Measurements from ENCODE around the gene LHFPL4. TPM values are rescaled to one million over a fixed set of nuclear protein-coding genes. Genes with fewer than 3 reads are reported as not detected.

The LHFPL4 gene
- total RNA-seq, 3 donors from 2014 or later = not detected

DNA sequence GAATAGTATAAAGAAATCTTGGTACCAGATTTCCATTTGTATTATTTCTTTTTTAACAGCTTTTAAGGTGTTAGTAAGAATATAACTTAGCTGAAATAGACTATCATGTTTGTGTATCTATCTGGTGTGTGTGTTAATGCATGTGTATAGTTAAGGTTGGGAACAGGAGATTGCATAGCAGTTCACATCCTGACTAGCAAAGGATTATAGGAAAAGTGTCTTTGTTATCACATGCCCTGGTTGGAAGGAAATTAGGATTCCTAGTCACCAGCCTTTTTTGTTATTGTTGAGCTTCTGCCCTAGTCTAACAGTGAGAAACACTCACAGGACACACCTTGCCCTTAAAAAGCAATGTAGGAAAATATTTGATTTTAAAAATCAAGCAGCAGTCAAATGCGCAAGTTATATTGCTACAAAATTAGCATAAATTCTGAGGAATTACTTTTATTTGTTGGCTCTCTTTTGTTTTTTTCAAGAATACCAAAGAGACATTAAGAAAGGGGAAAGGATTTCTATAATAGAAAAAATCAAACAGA is 98.0 kb downstream of the LHFPL4 start:
- Histone ChIP-seq H3K4me3 (no peak overlapping the region), H3K36me3 (no peaks in the 10 kb centered on the region), H3K27me3 (no peaks in the 10 kb centered on the region), H3K9me3 (no peaks in the 10 kb centered on the region), H3K27ac (no peak overlapping the region), H3K4me1 (no peaks in the 10 kb centered on the region)
- TF ChIP-seq POLR2AphosphoS5 (IDR thresholded peaks at IDR 0.05) (no peak), POLR2A (IDR thresholded peaks at IDR 0.05) (no peak)
- TF ChIP-seq, protein P1, sequence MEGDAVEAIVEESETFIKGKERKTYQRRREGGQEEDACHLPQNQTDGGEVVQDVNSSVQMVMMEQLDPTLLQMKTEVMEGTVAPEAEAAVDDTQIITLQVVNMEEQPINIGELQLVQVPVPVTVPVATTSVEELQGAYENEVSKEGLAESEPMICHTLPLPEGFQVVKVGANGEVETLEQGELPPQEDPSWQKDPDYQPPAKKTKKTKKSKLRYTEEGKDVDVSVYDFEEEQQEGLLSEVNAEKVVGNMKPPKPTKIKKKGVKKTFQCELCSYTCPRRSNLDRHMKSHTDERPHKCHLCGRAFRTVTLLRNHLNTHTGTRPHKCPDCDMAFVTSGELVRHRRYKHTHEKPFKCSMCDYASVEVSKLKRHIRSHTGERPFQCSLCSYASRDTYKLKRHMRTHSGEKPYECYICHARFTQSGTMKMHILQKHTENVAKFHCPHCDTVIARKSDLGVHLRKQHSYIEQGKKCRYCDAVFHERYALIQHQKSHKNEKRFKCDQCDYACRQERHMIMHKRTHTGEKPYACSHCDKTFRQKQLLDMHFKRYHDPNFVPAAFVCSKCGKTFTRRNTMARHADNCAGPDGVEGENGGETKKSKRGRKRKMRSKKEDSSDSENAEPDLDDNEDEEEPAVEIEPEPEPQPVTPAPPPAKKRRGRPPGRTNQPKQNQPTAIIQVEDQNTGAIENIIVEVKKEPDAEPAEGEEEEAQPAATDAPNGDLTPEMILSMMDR (IDR thresholded peaks at IDR 0.05) = no peak
- no peak for DNase-seq (ENCODE audit: low spot score in 2 of 2)
- intact Hi-C loops (cut with DNase I; ENCODE audit: low total_unique reads) = no loop called here

DNA sequence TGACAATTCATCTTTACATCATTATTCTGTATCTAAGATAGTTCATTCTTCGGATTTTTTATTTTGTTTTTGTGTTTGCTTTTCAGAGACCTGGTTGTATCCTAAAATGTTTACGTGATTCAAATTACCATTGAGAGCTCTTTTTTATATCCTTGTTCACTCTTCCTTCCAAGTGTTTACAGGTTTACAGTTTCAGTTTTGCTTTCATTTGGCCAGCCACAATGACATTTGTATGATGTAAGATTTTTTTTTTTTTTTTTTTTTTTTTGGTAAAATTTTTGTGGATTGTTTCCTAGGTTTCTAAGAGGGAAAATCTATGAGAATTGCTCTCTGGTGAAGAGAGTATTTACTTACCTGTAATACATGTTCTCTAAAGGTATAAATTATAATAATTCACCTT is 101.2 kb downstream of the LHFPL4 start:
- intact Hi-C loops (cut with DNase I; ENCODE audit: low total_unique reads) = no loop called here
- no peak for TF ChIP-seq POLR2AphosphoS5 (IDR thresholded peaks at IDR 0.05)
- no peak for TF ChIP-seq POLR2A (IDR thresholded peaks at IDR 0.05)
- TF ChIP-seq, protein P1 (IDR thresholded peaks at IDR 0.05) = no peak
- no peaks in the 10 kb centered on the region for H3K27me3 ChIP-seq
- H3K36me3 ChIP-seq = peaks cover 14% of the 10 kb centered on the region
- no peak overlapping the region for H3K4me3 ChIP-seq
- no peaks in the 10 kb centered on the region for H3K4me1 ChIP-seq
- H3K27ac ChIP-seq = no peak overlapping the region
- H3K9me3 ChIP-seq = no peaks in the 10 kb centered on the region
- no peak for DNase-seq (ENCODE audit: low spot score in 2 of 2)

- TF ChIP-seq, protein P1 (IDR thresholded peaks at IDR 0.05) = no peak
- TF ChIP-seq POLR2AphosphoS5 (IDR thresholded peaks at IDR 0.05) (no peak), POLR2A (IDR thresholded peaks at IDR 0.05) (no peak)
- no peak for DNase-seq (ENCODE audit: low spot score in 2 of 2)
- no peaks in the 10 kb centered on the region for H3K9me3 ChIP-seq
- no peaks in the 10 kb centered on the region for H3K4me1 ChIP-seq
- no peak overlapping the region for H3K27ac ChIP-seq
- no peak overlapping the region for H3K4me3 ChIP-seq
- peaks cover 14% of the 10 kb centered on the region for H3K36me3 ChIP-seq
- no peaks in the 10 kb centered on the region for H3K27me3 ChIP-seq
- intact Hi-C loops (cut with DNase I; ENCODE audit: low total_unique reads) = no loop called here
These were observed 102.6 kb downstream of the LHFPL4 start for GRCh38 chr3:9450991-9451390.

DNA sequence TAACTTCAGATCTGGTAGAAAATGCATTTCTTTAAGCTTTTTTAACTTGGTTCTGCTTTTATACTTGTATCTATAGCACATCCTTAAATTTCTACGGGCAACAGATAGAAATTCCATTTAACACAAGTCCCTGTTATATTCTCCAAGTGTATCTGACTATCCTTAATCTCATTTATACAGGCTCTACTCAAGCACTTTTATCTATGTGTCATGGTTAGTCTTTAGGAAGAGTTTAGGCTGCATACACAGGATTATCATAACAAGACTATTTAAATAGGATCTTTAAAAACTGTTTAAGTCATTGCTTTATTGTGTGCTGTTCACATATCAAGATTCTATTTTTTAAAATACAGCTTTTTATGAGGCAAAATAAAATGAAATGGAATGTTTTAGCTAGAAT is 103.5 kb downstream of the LHFPL4 start:
- TF ChIP-seq, protein P1 (IDR thresholded peaks at IDR 0.05) = no peak
- TF ChIP-seq POLR2AphosphoS5 (IDR thresholded peaks at IDR 0.05) = no peak
- no peak for TF ChIP-seq POLR2A (IDR thresholded peaks at IDR 0.05)
- no peaks in the 10 kb centered on the region for H3K9me3 ChIP-seq
- no peak overlapping the region for H3K27ac ChIP-seq
- no peak overlapping the region for H3K4me3 ChIP-seq
- no peak for DNase-seq (ENCODE audit: low spot score in 2 of 2)
- H3K4me1 ChIP-seq = no peaks in the 10 kb centered on the region
- no peaks in the 10 kb centered on the region for H3K27me3 ChIP-seq
- intact Hi-C loops (cut with DNase I; ENCODE audit: low total_unique reads) = no loop called here
- peaks cover 18% of the 10 kb centered on the region for H3K36me3 ChIP-seq

GRCh38 chr3:9448643-9449042 is 105.0 kb downstream of the LHFPL4 start:
- Histone ChIP-seq H3K27ac (no peak overlapping the region), H3K9me3 (no peaks in the 10 kb centered on the region), H3K36me3 (peaks cover 18% of the 10 kb centered on the region), H3K4me3 (no peak overlapping the region), H3K4me1 (no peaks in the 10 kb centered on the region), H3K27me3 (no peaks in the 10 kb centered on the region)
- TF ChIP-seq POLR2A (IDR thresholded peaks at IDR 0.05) = no peak
- intact Hi-C loops (cut with DNase I; ENCODE audit: low total_unique reads) = no loop called here
- DNase-seq (ENCODE audit: low spot score in 2 of 2) = no peak

Other genes with a start within 250 kb of the LHFPL4 start
- 10 to 100 TPM; 22.2 to 36.4 (median 25.2) TPM for gene THUMPD3, start 190.8 kb downstream of the LHFPL4 start, total RNA-seq
- 100 to 1,000 TPM in 2 of 3 donors, 10 to 100 TPM in 1; 63.0 to 135 (median 118) TPM for gene SETD5, start 156.2 kb downstream of the LHFPL4 start, total RNA-seq
- gene MTMR14, start 95.7 kb upstream of the LHFPL4 start, total RNA-seq = 10 to 100 TPM; 31.8 to 42.9 (median 37.5) TPM
- not detected for gene CPNE9, start 150.0 kb upstream of the LHFPL4 start, total RNA-seq
- gene BRPF1, start 177.9 kb upstream of the LHFPL4 start, total RNA-seq = 10 to 100 TPM; 14.7 to 19.7 (median 19.3) TPM
- gene OGG1, start 196.1 kb upstream of the LHFPL4 start, total RNA-seq = 10 to 100 TPM; 21.3 to 33.4 (median 23.3) TPM
- 10 to 100 TPM; 25.2 to 58.7 (median 40.0) TPM for gene CAMK1, start 216.1 kb upstream of the LHFPL4 start, total RNA-seq
- 10 to 100 TPM; 66.1 to 73.4 (median 70.1) TPM for gene TADA3, start 238.7 kb upstream of the LHFPL4 start, total RNA-seq
- gene ARPC4, start 239.3 kb upstream of the LHFPL4 start, total RNA-seq = 100 to 1,000 TPM; 116 to 163 (median 117) TPM

Data from breast epithelium (tissue), 4 donors.